NB4 (cell line): Measurements from ENCODE around the gene HSPA4.

Experiments used
- DNase-seq: peaks from one replicate; pipeline ENCODE4 v3.0.0; 2010; ENCODE audit warnings: low read depth
- H3K4me3 ChIP-seq: one replicate; pipeline ENCODE4 v1.5.1; 2011; ENCODE audit warnings: mild to moderate bottlenecking, low read depth, low read length, moderate library complexity
- MYC ChIP-seq: IDR thresholded peaks from 2 replicates; pipeline ENCODE4 v1.6.1; 2011; ENCODE audit warnings: low read depth, low read length
- POLR2A ChIP-seq: IDR thresholded peaks from 2 replicates; pipeline ENCODE4 v1.6.1; 2011; ENCODE audit warnings: mild to moderate bottlenecking; ENCODE audit not compliant: insufficient read length; ENCODE audit errors: extremely low read depth
- TF ChIP-seq, protein P1 (sequence below): IDR thresholded peaks from 2 replicates; pipeline ENCODE4 v1.6.1; 2011; ENCODE audit warnings: low read depth, low read length
- TF ChIP-seq, protein P2 (sequence below): IDR thresholded peaks from one replicate; pipeline ENCODE4 v1.5.1; 2012; ENCODE audit warnings: low read depth, low read length

The HSPA4 gene

DNA sequence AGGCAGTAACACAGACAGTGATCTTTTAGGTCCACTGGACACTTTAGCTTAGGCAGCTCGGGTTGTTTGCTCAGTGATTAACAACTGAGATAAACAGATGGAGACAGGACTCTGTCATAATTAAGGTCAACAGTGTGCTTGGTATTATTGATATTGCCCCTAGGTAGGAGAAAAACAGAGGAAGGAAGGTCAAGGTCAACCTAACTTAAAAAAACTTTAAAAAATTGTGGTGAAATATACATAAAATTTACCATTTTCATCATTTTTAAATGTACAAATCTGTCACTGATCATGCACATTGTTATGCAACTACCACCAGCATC, 2.1 kb upstream of the HSPA4 start:
- DNase-seq: no peak
- H3K4me3 ChIP-seq: no peak overlapping the region
- no peak for TF ChIP-seq MYC
- TF ChIP-seq POLR2A: no peak
- TF ChIP-seq, protein P1, sequence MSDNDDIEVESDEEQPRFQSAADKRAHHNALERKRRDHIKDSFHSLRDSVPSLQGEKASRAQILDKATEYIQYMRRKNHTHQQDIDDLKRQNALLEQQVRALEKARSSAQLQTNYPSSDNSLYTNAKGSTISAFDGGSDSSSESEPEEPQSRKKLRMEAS: no peak
- TF ChIP-seq, protein P2, sequence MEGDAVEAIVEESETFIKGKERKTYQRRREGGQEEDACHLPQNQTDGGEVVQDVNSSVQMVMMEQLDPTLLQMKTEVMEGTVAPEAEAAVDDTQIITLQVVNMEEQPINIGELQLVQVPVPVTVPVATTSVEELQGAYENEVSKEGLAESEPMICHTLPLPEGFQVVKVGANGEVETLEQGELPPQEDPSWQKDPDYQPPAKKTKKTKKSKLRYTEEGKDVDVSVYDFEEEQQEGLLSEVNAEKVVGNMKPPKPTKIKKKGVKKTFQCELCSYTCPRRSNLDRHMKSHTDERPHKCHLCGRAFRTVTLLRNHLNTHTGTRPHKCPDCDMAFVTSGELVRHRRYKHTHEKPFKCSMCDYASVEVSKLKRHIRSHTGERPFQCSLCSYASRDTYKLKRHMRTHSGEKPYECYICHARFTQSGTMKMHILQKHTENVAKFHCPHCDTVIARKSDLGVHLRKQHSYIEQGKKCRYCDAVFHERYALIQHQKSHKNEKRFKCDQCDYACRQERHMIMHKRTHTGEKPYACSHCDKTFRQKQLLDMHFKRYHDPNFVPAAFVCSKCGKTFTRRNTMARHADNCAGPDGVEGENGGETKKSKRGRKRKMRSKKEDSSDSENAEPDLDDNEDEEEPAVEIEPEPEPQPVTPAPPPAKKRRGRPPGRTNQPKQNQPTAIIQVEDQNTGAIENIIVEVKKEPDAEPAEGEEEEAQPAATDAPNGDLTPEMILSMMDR: no peak

DNA sequence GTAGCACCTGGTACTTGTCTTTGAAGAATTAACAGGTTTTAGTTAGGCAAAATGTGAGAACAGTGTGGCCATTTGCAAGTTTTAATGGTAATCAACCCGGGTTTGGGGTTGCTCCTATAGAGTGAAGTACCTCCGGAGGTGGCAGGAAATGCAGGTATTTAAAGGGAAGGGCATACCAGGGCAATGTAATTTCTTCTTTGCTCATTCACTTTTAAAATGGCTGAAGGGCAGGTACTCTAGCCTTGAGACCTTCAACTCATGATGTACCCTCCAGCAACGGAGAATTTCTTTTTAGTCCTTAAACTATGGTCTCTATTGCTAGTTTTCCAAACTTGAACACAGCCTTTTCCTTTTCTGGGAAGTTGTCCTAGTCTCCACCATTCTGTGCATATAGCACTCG, 1.3 kb upstream of the HSPA4 start:
- DNase-seq: no peak
- TF ChIP-seq POLR2A (no peak), MYC (no peak)
- TF ChIP-seq, protein P2: no peak
- TF ChIP-seq, protein P1: no peak
- peak overlapping the region; percentile 98 for H3K4me3 ChIP-seq

DNA sequence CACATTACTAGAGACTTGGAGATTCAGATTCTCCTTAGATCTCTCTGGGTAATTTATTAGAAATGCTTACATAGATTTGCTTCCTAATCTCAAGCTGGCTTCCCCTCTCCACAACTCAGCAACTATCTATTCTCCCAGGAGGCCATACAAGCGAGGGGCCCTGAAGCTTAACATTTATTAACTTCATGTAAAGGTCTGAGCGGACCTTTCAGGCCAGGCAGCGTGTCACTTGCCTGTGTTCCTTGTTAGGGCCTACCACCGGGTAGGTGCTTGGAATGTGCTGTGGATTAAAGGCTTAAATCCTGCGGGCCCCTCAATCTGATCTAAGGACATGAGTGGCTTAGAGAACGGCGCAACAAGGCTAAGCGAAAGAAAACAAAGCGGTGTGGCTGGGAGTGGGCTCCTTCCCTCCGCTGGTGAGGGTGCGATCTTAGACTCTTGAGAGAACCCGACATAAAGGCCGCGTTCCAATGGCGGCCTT, 712 bp upstream of the HSPA4 start:
- peak overlapping the region; percentile 98 for H3K4me3 ChIP-seq
- no peak for DNase-seq
- TF ChIP-seq POLR2A (no peak), MYC (no peak)
- TF ChIP-seq, protein P2: no peak
- TF ChIP-seq, protein P1: no peak

DNA sequence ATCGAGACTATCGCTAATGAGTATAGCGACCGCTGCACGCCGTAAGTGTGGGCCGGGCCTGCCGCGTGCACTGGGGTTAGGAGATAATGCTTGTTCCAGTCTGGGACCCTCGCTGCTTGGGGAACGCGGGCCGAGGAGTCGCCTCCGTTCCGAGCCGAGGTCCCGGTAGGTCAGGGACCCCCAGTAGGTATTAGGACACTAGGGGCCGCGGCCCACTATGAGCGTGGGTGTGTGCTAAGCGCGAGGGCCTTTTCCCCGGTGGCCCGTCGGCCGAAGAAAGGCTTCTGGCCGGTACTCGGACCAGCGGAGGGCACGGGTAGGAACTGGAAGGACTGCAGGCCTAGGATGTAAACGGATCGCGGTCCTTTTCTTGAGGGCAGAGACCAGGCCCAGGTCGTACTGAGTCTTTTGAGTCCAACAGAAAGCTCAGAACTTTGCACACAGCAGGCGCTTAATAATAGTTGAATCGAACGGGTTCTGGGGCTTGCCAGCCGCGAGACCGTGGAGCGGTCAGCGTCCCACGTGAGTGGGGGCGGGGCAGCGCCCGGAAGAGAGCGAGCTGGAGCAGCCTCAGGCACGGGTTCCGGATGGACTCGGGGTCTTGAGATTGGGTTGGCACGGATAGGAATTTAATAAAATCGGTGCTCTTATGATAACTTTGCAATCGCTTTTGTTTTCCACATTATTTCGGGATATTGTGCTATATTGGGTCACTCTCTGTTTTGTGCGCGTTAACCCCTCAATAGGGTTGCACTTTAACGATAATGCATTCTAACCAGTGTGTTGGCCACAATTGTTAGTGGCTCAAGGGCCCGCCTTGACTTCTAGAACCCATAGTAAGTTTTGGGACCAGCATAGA, 733 bp downstream of the HSPA4 start:
- TF ChIP-seq, protein P1: peak; percentile 88
- TF ChIP-seq POLR2A (peak; percentile 54), MYC (peak; percentile 95)
- TF ChIP-seq, protein P2: no peak
- DNase-seq: peak; percentile 71
- H3K4me3 ChIP-seq: peak overlapping the region; percentile 98

DNA sequence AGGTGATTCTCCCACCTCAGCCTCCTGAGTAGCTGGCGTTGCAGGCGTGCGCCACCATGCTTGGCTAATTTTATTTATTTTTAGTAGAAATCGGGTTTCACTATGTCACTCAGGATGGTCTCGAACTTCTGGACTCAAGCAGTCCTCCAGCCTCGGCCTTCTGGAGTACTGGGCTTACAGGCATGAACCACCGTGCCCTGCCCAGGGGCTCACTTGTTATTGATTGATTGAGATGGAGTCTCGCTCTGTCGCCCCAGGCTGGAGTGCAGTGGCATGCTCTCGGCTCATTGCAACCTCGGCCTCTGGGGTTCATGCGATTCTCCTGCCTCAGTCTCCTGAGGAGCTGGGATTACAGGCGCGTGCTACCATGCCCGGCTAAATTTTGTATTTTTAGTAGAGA, 1.6 kb downstream of the HSPA4 start:
- H3K4me3 ChIP-seq: peak overlapping the region; percentile 98
- DNase-seq: no peak
- TF ChIP-seq, protein P2: no peak
- TF ChIP-seq POLR2A (no peak), MYC (no peak)
- TF ChIP-seq, protein P1: no peak
